Heart left ventricle (tissue), 16 donors: ENCODE results near the gene TRMT61A. TPM values are rescaled to one million over a fixed set of nuclear protein-coding genes. Genes with fewer than 3 reads are reported as not detected.
A peak's percentile ranks its signal among the peaks of the same experiment; 100 is the strongest.

Experiments used
- ATAC-seq, 4 donors: fragments of 200-7000 bp; cut with Tn5 transposase; one replicate each; pipeline ENCODE4 v1.9.1; 2020 to 2022; ENCODE audit warnings: moderate library complexity in 4 of 4, mild to moderate bottlenecking in 3 of 4, moderate number of reproducible peaks in 1 of 4
- DNase-seq, 5 donors: peaks; one replicate each; pipeline ENCODE4 v3.0.0-alpha.2; 2020
- H3K27ac ChIP-seq, 12 donors: fragments of 200-600 bp; sonication (generic) in 4 of 12; one replicate each; pipeline versions ENCODE4 v1.5.0 to v1.8.0; 2016 to 2022; ENCODE audit warnings: mild to moderate bottlenecking in 2 of 12
- H3K27me3 ChIP-seq, 9 donors: fragments of 200-600 bp; sonication (generic) in 2 of 9; one replicate each; pipeline versions ENCODE4 v1.5.1 to v1.8.0; 2016 to 2022; ENCODE audit warnings: mild to moderate bottlenecking in 3 of 9
- H3K36me3 ChIP-seq, 9 donors: fragments of 200-600 bp; sonication (generic) in 2 of 9; one replicate each; pipeline versions ENCODE4 v1.5.0 to v1.8.0; 2018 to 2022; ENCODE audit warnings: mild to moderate bottlenecking in 2 of 9
- H3K4me1 ChIP-seq, 12 donors: fragments of 200-600 bp; sonication (generic) in 4 of 12; one replicate each; pipeline versions ENCODE4 v1.5.0 to v1.8.0; 2016 to 2022; ENCODE audit warnings: mild to moderate bottlenecking in 3 of 12
- H3K4me3 ChIP-seq, 12 donors: fragments of 200-600 bp; sonication (generic) in 4 of 12; one replicate each; pipeline versions ENCODE4 v1.5.0 to v1.8.0; 2017 to 2022; ENCODE audit warnings: mild to moderate bottlenecking in 9 of 12, moderate library complexity in 4 of 12
- H3K9me3 ChIP-seq, 12 donors: fragments of 200-600 bp; sonication (generic) in 4 of 12; one replicate each; pipeline versions ENCODE4 v1.5.0 to v1.8.0; 2016 to 2022; ENCODE audit warnings: mild to moderate bottlenecking in 1 of 12
- POLR2A ChIP-seq, 2 donors: fragments of 450-650 bp; IDR thresholded peaks; one replicate each; pipeline ENCODE4 v1.6.1; 2017; ENCODE audit warnings: antibody characterized with exemption in 2 of 2, mild to moderate bottlenecking in 2 of 2, moderate library complexity in 2 of 2
- WGBS, 4 donors: extraction: QIAGEN DNeasy Blood & Tissue Kit in 2 of 4; methylation state at CpG; one replicate each; pipeline versions ENCODE4 v1.1.5 to v1.1.7; 2013 to 2018; 5-methylcytosine and 5-hydroxymethylcytosine counted together
- intact Hi-C, 10 donors: fragments of 100-400 bp; cut with DNase I; formaldehyde crosslinking; loops; one replicate each; pipeline versions ENCODE4 v1.11.1 to v1.14.2; 2022
- polyA plus RNA-seq, 2 donors: library from polyadenylated mRNA; stranded (reverse); fragments of 200-250 nt; gene quantifications; one replicate each; pipeline ENCODE4 v1.2.3, GENCODE V29; 2013
- total RNA-seq, 9 donors: library from RNA; depleted of rRNA in 2 of 9; stranded (reverse); fragments of >200 nt in 2 of 9; fragmentation: NEBNext Ultra II Directional in 3 of 9; extraction: Animal tissue kit (Norgen Biotek cat#: 25700) in 3 of 9; gene quantifications; one replicate each; pipeline versions ENCODE4 v1.1.0 to v1.2.4, GENCODE V29; 2016 to 2023
- TF ChIP-seq, protein P1 (sequence below), 12 donors: fragments of 200-600 bp; sonication (generic) in 4 of 12; IDR thresholded peaks; one replicate each; pipeline versions ENCODE4 v1.5.0 to v1.8.0; 2018 to 2022; ENCODE audit warnings: antibody characterized with exemption in 12 of 12, mild to moderate bottlenecking in 5 of 12
- donor health status: ischemic (EF 13 %, LVEDD 7.1; RV severe dilation, severe dysfunction).
- donor health status: healthy with polysubstance abuse.
- donor health status: DM: no; HTN: yes; CAD: no.
- donor health status: DM: no; HTN: no; CAD: no.
- donor health status: ischemic (EF 25% LVEDD 6.9; RV normal size, moderate dysfunction).
- donor health status: ischemic (EF 25% LVEDD 5.7; RV mildly dilated, moderate dysfunction).
- donor health status: healthy.
- donor health status: DM: yes; HTN: yes; CAD: no.
- donor health status: ischemic (EF 35%, LVEDD 5.7; RV mildly dilated, moderate dysfunction).
- donor health status: nonischemic (EF 11% LVEDD 7.7; RV severe dilation, severe dysfunction).
- donor health status: DM: yes; HTN: yes; CAD: no.
- donor health status: PGD.
- donor health status: ischemic (EF 29% LVEDD 5.4; RV normal size, mild dysfunction).
- donor health status: nonischemic (EF 23%, LVEDD 6.1; RV moderate dilation, normal function).

TRMT61A gene
- total and polyA plus RNA-seq, 11 donors, result 3.2 to 15.9 (median 5.2) TPM

- H3K36me3 ChIP-seq, result peaks cover 0 to 11% (median 0%) of the 10 kb centered on the region in 9 donors
- no peaks in the 10 kb centered on the region for H3K9me3 ChIP-seq
- H3K4me3 ChIP-seq, result peak overlapping the region; percentile 38 to 70 (median 62)
- WGBS, 4 donors, result 0 to 1% (median 1%) methylated on average over 25 to 74 of the region's 74 CpGs
- TF ChIP-seq POLR2A (IDR thresholded peaks at IDR 0.05), result no peak
- TF ChIP-seq, protein P1, sequence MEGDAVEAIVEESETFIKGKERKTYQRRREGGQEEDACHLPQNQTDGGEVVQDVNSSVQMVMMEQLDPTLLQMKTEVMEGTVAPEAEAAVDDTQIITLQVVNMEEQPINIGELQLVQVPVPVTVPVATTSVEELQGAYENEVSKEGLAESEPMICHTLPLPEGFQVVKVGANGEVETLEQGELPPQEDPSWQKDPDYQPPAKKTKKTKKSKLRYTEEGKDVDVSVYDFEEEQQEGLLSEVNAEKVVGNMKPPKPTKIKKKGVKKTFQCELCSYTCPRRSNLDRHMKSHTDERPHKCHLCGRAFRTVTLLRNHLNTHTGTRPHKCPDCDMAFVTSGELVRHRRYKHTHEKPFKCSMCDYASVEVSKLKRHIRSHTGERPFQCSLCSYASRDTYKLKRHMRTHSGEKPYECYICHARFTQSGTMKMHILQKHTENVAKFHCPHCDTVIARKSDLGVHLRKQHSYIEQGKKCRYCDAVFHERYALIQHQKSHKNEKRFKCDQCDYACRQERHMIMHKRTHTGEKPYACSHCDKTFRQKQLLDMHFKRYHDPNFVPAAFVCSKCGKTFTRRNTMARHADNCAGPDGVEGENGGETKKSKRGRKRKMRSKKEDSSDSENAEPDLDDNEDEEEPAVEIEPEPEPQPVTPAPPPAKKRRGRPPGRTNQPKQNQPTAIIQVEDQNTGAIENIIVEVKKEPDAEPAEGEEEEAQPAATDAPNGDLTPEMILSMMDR (IDR thresholded peaks at IDR 0.05), result no peak
- ATAC-seq, result no peak
- intact Hi-C loops, result no loop called here
- H3K27ac ChIP-seq, result peak overlapping the region in 11 of 12 donors; percentile 42 to 96 (median 73)
- H3K4me1 ChIP-seq, result peaks cover 0 to 83% (median 55%) of the 10 kb centered on the region in 12 donors
- H3K27me3 ChIP-seq, result peaks cover 0 to 34% (median 0%) of the 10 kb centered on the region in 9 donors
- DNase-seq, result peak in 3 of 5 donors; percentile 29 to 73 (median 55)
Observed at GRCh38 chr14:103521951-103522563, 6.9 kb upstream of the TRMT61A start.

GRCh38 chr14:103522649-103523574 lies 6.1 kb upstream of the TRMT61A start, which contains the start of gene CKB:
Gene CKB, minus strand, starts transcription at chr14:103522830. Its CDS starts 337 bp downstream, at chr14:103522493.
- H3K27ac ChIP-seq, result peak within 1 kb of the TSS in 11 of 12 donors; percentile 54 to 96 (median 73)
- ATAC-seq (peak in 3 of 4 donors; percentile 32 to 47 (median 46)), DNase-seq (peak; percentile 61 to 83 (median 79))
- peak within 1 kb of the TSS; percentile 38 to 70 (median 62) for H3K4me3 ChIP-seq
- H3K4me1 ChIP-seq, result peaks cover 0 to 83% (median 56%) of the 10 kb centered on the region in 12 donors
- H3K27me3 ChIP-seq, result peaks cover 0 to 34% (median 0%) of the 10 kb centered on the region in 9 donors
- intact Hi-C loops, result no loop called here
- H3K9me3 ChIP-seq, result no peaks in the 10 kb centered on the region
- 3 to 15% (median 4%) methylated on average over 12 to 107 of the region's 107 CpGs for WGBS, 4 donors
- TF ChIP-seq, protein P1 (IDR thresholded peaks at IDR 0.05), result no peak
- TF ChIP-seq POLR2A (IDR thresholded peaks at IDR 0.05), result peak; percentile 46 to 75
- peaks cover 0 to 11% (median 0%) of the 10 kb centered on the region in 9 donors for H3K36me3 ChIP-seq

GRCh38 chr14:103523575-103523954 lies 5.4 kb upstream of the TRMT61A start:
- DNase-seq, result no peak

More at GRCh38 chr14:103523575-103523954, 5.4 kb upstream of the TRMT61A start:
- WGBS, 4 donors, result 54 to 59% (median 55%) methylated on average over 10 of the region's 10 CpGs
- Histone ChIP-seq H3K4me1 (peaks cover 0 to 83% (median 56%) of the 10 kb centered on the region in 12 donors), H3K4me3 (peak overlapping the region in 2 of 12 donors; percentile 59 to 69), H3K36me3 (peaks cover 0 to 11% (median 0%) of the 10 kb centered on the region in 9 donors), H3K27me3 (peaks cover 0 to 34% (median 0%) of the 10 kb centered on the region in 9 donors), H3K27ac (peak overlapping the region in 3 of 12 donors; percentile 15 to 96 (median 89)), H3K9me3 (no peaks in the 10 kb centered on the region)
- no peak for TF ChIP-seq POLR2A (IDR thresholded peaks at IDR 0.05)
- TF ChIP-seq, protein P1 (IDR thresholded peaks at IDR 0.05), result no peak
- ATAC-seq, result no peak
- intact Hi-C loops, result no loop called here
